HepG2 (cell line): Measurements from ENCODE around the gene ATPAF1. TPM values are rescaled to one million over a fixed set of nuclear protein-coding genes. Genes with fewer than 3 reads are reported as not detected.

Experiments
- ATAC-seq: fragments of 200-7000 bp; cut with Tn5 transposase; 3 replicates; pipeline ENCODE4 v1.9.1; 2020; ENCODE audit warnings: mild to moderate bottlenecking, moderate library complexity
- BruUV-seq: library from RNA; stranded (reverse); fragments of 400-500 nt; replicated peaks from 2 replicates; lab custom pipeline; 2021; lab: Mats Ljungman, UMichigan
- CTCF ChIA-PET: fragments of 300-600 bp; formaldehyde crosslinking; extraction: SDS; loops from one replicate; lab custom pipeline; 2021; ENCODE audit warnings: low total read pairs, inconsistent platforms, low intra/inter-chr PET ratio; lab: Yijun Ruan, JAX
- POLR2A ChIA-PET: fragments of 350-600 bp; sonication (Branson Sonifier 250); formaldehyde crosslinking; loops from one replicate; lab custom pipeline; 2020; ENCODE audit warnings: antibody characterized with exemption, inconsistent platforms; lab: Yijun Ruan, JAX
- DNase-seq: peaks from one replicate; pipeline ENCODE4 v3.0.0-alpha.2; 2015; ENCODE audit warnings: low spot score
- FAIRE-seq: peaks from 3 replicates; lab custom pipeline; 2011; peaks lifted over from hg19 to GRCh38; lab: Jason Lieb, UNC
- H2AFZ ChIP-seq: one replicate; pipeline ENCODE4 v1.6.1; 2011; ENCODE audit warnings: low read length, inconsistent platforms
- H3K27ac ChIP-seq: fragments of 300-600 bp; 3 replicates; pipeline ENCODE4 v1.8.0; 2011; ENCODE audit warnings: mixed run types, mild to moderate bottlenecking, mixed read lengths, low read length, inconsistent platforms; ENCODE audit not compliant: insufficient read depth; ENCODE audit errors: extremely low read length
- H3K27me3 ChIP-seq, 2 experiments: fragments of 200-600 bp in 1 of 2; 2 replicates in 1 of 2; 3 replicates in 1 of 2; pipeline versions ENCODE4 v1.6.0 to v1.8.0; 2011; ENCODE audit warnings: low read length in 2 of 2, mild to moderate bottlenecking in 2 of 2, moderate library complexity in 2 of 2, inconsistent platforms in 1 of 2; ENCODE audit not compliant: insufficient read depth in 2 of 2, control insufficient read depth in 1 of 2
- H3K36me3 ChIP-seq, 2 experiments: fragments of 200-600 bp in 1 of 2; replicated peaks in 1 of 2; 2 replicates in 1 of 2; 3 replicates in 1 of 2; pipeline versions ENCODE4 v1.5.1 to v1.8.0; 2011; ENCODE audit warnings: low read length in 2 of 2, inconsistent platforms in 1 of 2; ENCODE audit not compliant: insufficient read depth in 2 of 2, control insufficient read depth in 1 of 2
- H3K4me1 ChIP-seq: 2 replicates; pipeline ENCODE4 v1.5.1; 2012; ENCODE audit warnings: low read length, inconsistent platforms; ENCODE audit not compliant: insufficient read depth
- H3K4me2 ChIP-seq: 2 replicates; pipeline ENCODE4 v1.6.0; 2011; ENCODE audit warnings: low read depth, low read length, inconsistent platforms
- H3K4me3 ChIP-seq, 3 experiments: fragments of 200-600 bp in 1 of 3; sonication (generic), shearing (Covaris generic) in 1 of 3; replicated peaks in 1 of 3; 2 replicates each; pipeline ENCODE4 v1.5.1; 2011 to 2016; ENCODE audit warnings: low read length in 3 of 3, inconsistent platforms in 2 of 3, low read depth in 2 of 3, mild to moderate bottlenecking in 2 of 3, control low read depth in 1 of 3, mixed read lengths in 1 of 3; ENCODE audit not compliant: insufficient read depth in 1 of 3
- H3K79me2 ChIP-seq: one replicate; pipeline ENCODE4 v1.6.1; 2011; ENCODE audit warnings: low read length, inconsistent platforms; ENCODE audit not compliant: insufficient read depth
- H3K9ac ChIP-seq: 2 replicates; pipeline ENCODE4 v1.6.0; 2011; ENCODE audit warnings: mild to moderate bottlenecking, low read depth, low read length, inconsistent platforms; ENCODE audit not compliant: insufficient read depth
- H3K9me3 ChIP-seq: 2 replicates; pipeline ENCODE4 v1.5.1; 2012; ENCODE audit warnings: mild to moderate bottlenecking, low read length
- H4K20me1 ChIP-seq: 2 replicates; pipeline ENCODE4 v1.6.0; 2011; ENCODE audit warnings: inconsistent platforms, mild to moderate bottlenecking, low read length, moderate library complexity; ENCODE audit not compliant: insufficient read depth
- EZH2 ChIP-seq: conservative IDR thresholded peaks from 2 replicates; pipeline ENCODE4 v1.6.1; 2012; ENCODE audit warnings: mild to moderate bottlenecking, low read depth, low read length, moderate library complexity
- NR1H2 ChIP-seq: sonication (generic); formaldehyde crosslinking; IDR thresholded peaks from 2 replicates; pipeline ENCODE4 v1.8.1; 2022; ENCODE audit warnings: low read depth, missing genetic modification reagents, borderline replicate concordance
- TP53 ChIP-seq: sonication (generic); formaldehyde crosslinking; conservative IDR thresholded peaks from 2 replicates; pipeline ENCODE4 v1.4.0; 2020; ENCODE audit warnings: missing genetic modification reagents
- ZKSCAN8 ChIP-seq: IDR thresholded peaks from 2 replicates; pipeline ENCODE4 v1.6.1; 2016; ENCODE audit warnings: borderline replicate concordance, missing genetic modification reagents, missing compliant biosample characterization
- ZNF138 ChIP-seq: sonication (generic); formaldehyde crosslinking; IDR thresholded peaks from 2 replicates; pipeline ENCODE4 v1.5.0; 2020; ENCODE audit warnings: mild to moderate bottlenecking, low read depth, missing genetic modification reagents
- ZNF780A ChIP-seq: sonication (generic); formaldehyde crosslinking; IDR thresholded peaks from 2 replicates; pipeline ENCODE4 v1.8.0; 2022; ENCODE audit warnings: mild to moderate bottlenecking, missing genetic modification reagents, moderate library complexity
- ZNF792 ChIP-seq: IDR thresholded peaks from 2 replicates; pipeline ENCODE4 v1.6.1; 2016
- ZNF841 ChIP-seq: sonication (generic); formaldehyde crosslinking; IDR thresholded peaks from 2 replicates; pipeline ENCODE4 v1.8.1; 2023; ENCODE audit warnings: missing genetic modification reagents, borderline replicate concordance
- WGBS: methylation state at CpG from one replicate; pipeline ENCODE4 v1.1.6; 2017; ENCODE audit warnings: low lambda C conversion rate; 5-methylcytosine and 5-hydroxymethylcytosine counted together
- in situ Hi-C: cut with HindIII; loops from 2 replicates; pipeline ENCODE4 v1.10.0; 2017; ENCODE audit warnings: low pct_unique_long_range_greater_than_20kb; ENCODE audit not compliant: extremely low pct_ligation_motif_present
- intact Hi-C: fragments of 100-400 bp; cut with micrococcal nuclease; formaldehyde crosslinking; loops from one replicate; pipeline ENCODE4 v1.10.0; 2022; ENCODE audit not compliant: unreplicated experiment
- polyA plus RNA-seq, 8 experiments: library from polyadenylated mRNA; depleted of rRNA in 3 of 8; stranded (reverse) in 7 of 8; unstranded in 1 of 8; fragments of >200 nt; fragmentation: Illumina TruSeq in 4 of 8; extraction: Trizol in 4 of 8; gene quantifications; 2 replicates each; pipeline versions ENCODE4 v1.2.1 to v1.2.3, GENCODE V29; 2011 to 2016; ENCODE audit warnings: low read depth in 4 of 8, missing spikeins in 1 of 8, mixed read lengths in 1 of 8; ENCODE audit not compliant: insufficient read depth in 1 of 8
- total RNA-seq, 5 experiments: library from RNA; depleted of rRNA; stranded (reverse); fragments of >200 nt; fragmentation: Illumina TruSeq; extraction: Trizol; gene quantifications; 2 replicates each; pipeline ENCODE4 v1.2.3, GENCODE V29; 2016; ENCODE audit warnings: low read depth in 1 of 5
- TF ChIP-seq, protein P1 (sequence below): sonication (generic); formaldehyde crosslinking; IDR thresholded peaks from 2 replicates; pipeline ENCODE4 v1.5.0; 2020; ENCODE audit warnings: mild to moderate bottlenecking, missing genetic modification reagents
- TF ChIP-seq, protein P2 (sequence below): sonication (generic); formaldehyde crosslinking; IDR thresholded peaks from 2 replicates; pipeline ENCODE4 v1.4.0; 2020; ENCODE audit warnings: missing genetic modification reagents, mild to moderate bottlenecking, borderline replicate concordance
- TF ChIP-seq, protein P3 (sequence below): sonication (generic); formaldehyde crosslinking; IDR thresholded peaks from 2 replicates; pipeline ENCODE4 v1.8.0; 2023; ENCODE audit warnings: mild to moderate bottlenecking, missing genetic modification reagents

ATPAF1 gene
- total and polyA plus RNA-seq, 2 of the 13 experiments (the other 11 are each of a cell fraction or from before 2014, with no cell fraction given): 66.6 to 76.7 TPM

DNA sequence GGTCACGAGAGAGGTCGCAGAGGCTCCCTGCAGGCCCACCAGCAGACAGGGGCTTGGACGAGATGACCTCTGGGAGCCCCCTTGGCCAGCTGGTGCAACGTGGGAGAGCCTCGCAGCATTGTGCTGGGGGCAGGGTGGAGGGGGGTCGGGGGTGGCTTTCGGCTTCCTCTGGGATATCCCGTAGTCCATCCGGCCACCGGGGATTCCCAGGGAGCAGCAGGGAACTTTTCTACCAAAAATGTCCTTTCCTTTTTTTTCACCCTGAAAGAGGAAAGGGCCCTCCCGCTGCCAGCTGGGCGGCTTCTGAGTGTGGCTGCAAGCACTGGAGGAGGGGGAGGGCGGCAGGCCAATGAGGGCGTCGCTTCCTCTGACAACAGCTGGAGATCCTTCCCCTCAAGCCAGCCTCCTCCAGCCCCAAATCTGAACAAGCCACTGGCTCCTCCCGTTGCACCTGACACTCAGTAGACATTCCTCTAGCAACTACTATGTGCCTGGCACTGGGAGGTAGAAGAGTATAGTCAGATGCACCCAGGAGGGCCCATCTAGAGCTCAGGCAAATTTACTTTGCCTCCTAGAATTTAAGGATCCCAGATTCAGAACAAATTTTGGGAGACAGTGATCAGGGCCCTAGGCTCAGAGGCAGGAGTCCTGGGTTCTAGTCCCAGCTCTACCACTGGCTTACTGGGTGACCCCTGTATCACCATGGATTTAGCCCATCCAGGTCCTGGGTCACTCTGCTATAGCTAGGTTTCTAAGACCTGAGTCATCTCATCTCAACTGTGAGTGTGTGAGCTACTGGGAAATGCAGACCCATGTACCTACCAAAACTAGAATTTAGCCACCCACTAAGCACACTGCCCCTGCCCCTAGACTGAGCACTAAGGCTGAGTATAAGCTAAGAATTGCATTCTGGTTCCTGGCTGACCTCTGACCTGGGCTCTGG, 54.2 kb downstream of the ATPAF1 start:
- Histone ChIP-seq H3K4me3 (no peak overlapping the region), H4K20me1 (no peaks in the 10 kb centered on the region), H3K36me3 (no peaks in the 10 kb centered on the region; a peak in 1 of 5 replicates), H3K9ac (no peak overlapping the region), H3K79me2 (no peaks in the 10 kb centered on the region), H3K9me3 (no peaks in the 10 kb centered on the region), H3K27me3 (no peaks in the 10 kb centered on the region; a peak in 1 of 5 replicates), H3K4me1 (peaks cover 32% of the 10 kb centered on the region), H3K4me2 (no peak overlapping the region), H3K27ac (no peak overlapping the region), H2AFZ (no peak overlapping the region)
- POLR2A ChIA-PET: interaction anchor here (6.2 kb wide), 1 partner anchor 9 kb away, joined by 79 read pairs; the partner anchor contains the start of gene MKNK1
- 74% methylated on average over 13 of the region's 16 CpGs for WGBS
- DNase-seq (no peak), FAIRE-seq (no peak), ATAC-seq (no peak)
- BruUV-seq: no TSS peak
- intact Hi-C loops (loop anchor here (10.0 kb wide), 1 partner anchor 51 kb away; the partner anchor contains the start of gene ATPAF1), in situ Hi-C loops (no loop called here)
- CTCF ChIA-PET: no interaction called here
- TF ChIP-seq ZNF138 (CRISPR knock-in tag) (no peak), TP53 (CRISPR knock-in tag) (no peak), ZNF841 (CRISPR knock-in tag) (no peak), NR1H2 (CRISPR knock-in tag) (no peak), ZKSCAN8 (no peak), ZNF792 (CRISPR knock-in tag) (no peak), EZH2 (no peak), ZNF780A (CRISPR knock-in tag) (no peak)
- TF ChIP-seq, protein P1, sequence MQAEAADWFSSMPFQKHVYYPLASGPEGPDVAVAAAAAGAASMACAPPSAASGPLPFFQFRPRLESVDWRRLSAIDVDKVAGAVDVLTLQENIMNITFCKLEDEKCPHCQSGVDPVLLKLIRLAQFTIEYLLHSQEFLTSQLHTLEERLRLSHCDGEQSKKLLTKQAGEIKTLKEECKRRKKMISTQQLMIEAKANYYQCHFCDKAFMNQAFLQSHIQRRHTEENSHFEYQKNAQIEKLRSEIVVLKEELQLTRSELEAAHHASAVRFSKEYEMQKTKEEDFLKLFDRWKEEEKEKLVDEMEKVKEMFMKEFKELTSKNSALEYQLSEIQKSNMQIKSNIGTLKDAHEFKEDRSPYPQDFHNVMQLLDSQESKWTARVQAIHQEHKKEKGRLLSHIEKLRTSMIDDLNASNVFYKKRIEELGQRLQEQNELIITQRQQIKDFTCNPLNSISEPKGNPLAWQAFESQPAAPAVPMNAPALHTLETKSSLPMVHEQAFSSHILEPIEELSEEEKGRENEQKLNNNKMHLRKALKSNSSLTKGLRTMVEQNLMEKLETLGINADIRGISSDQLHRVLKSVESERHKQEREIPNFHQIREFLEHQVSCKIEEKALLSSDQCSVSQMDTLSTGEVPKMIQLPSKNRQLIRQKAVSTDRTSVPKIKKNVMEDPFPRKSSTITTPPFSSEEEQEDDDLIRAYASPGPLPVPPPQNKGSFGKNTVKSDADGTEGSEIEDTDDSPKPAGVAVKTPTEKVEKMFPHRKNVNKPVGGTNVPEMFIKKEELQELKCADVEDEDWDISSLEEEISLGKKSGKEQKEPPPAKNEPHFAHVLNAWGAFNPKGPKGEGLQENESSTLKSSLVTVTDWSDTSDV (CRISPR knock-in tag): no peak
- TF ChIP-seq, protein P2, sequence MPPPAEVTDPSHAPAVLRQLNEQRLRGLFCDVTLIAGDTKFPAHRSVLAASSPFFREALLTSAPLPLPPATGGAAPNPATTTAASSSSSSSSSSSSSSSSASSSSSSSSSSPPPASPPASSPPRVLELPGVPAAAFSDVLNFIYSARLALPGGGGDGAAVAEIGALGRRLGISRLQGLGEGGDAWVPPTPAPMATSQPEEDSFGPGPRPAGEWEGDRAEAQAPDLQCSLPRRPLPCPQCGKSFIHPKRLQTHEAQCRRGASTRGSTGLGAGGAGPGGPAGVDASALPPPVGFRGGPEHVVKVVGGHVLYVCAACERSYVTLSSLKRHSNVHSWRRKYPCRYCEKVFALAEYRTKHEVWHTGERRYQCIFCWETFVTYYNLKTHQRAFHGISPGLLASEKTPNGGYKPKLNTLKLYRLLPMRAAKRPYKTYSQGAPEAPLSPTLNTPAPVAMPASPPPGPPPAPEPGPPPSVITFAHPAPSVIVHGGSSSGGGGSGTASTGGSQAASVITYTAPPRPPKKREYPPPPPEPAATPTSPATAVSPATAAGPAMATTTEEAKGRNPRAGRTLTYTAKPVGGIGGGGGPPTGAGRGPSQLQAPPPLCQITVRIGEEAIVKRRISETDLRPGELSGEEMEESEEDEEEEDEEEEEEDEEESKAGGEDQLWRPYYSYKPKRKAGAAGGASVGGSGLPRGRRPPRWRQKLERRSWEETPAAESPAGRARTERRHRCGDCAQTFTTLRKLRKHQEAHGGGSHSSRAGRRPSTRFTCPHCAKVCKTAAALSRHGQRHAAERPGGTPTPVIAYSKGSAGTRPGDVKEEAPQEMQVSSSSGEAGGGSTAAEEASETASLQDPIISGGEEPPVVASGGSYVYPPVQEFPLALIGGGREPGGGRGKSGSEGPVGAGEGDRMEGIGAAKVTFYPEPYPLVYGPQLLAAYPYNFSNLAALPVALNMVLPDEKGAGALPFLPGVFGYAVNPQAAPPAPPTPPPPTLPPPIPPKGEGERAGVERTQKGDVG (CRISPR knock-in tag): no peak
- TF ChIP-seq, protein P3, sequence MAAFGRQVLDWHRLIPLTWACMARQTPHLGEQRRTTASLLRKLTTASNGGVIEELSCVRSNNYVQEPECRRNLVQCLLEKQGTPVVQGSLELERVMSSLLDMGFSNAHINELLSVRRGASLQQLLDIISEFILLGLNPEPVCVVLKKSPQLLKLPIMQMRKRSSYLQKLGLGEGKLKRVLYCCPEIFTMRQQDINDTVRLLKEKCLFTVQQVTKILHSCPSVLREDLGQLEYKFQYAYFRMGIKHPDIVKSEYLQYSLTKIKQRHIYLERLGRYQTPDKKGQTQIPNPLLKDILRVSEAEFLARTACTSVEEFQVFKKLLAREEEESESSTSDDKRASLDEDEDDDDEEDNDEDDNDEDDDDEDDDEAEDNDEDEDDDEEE (CRISPR knock-in tag): no peak
